Measurements from ENCODE around the gene LAMA1.

DNA sequence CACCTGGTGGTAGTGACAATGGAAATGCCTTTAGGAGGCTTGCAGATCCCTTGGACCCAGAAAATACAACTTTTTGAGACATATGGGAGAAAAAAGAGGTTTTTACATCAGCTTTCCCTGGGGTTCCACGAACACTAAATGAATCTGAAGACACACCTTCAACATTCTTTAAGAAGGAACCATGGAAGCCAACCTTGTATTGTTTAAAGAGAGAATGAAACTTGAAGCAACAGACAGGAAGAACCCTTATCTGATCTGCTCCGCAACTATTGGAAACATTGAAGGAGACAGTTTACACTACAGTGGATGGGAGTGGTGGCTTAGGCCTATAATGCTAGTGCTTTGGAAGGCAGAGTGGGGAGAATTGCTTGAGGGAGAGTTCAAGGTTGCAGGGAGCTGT lies 190.4 kb downstream of the LAMA1 start:
- TF ChIP-seq EZH2 (IDR thresholded peaks at IDR 0.05) (no peak), POLR2AphosphoS5 (IDR thresholded peaks at IDR 0.05; ENCODE audit: borderline replicate concordance, low read depth, low read length) (no peak)
